Testis (tissue), 2 donors: ENCODE data around the gene MTARC2.

Experiments used
- CTCF ChIP-seq, 3 experiments: fragments of 450-650 bp in 2 of 3; fragments of 200-600 bp in 1 of 3; sonication (generic) in 1 of 3; IDR thresholded peaks; one replicate each; pipeline ENCODE4 v1.5.1; 2016 to 2019; ENCODE audit warnings: antibody characterized with exemption in 3 of 3, mild to moderate bottlenecking in 2 of 3, moderate library complexity in 1 of 3
- POLR2A ChIP-seq: fragments of 450-650 bp; IDR thresholded peaks from one replicate; pipeline ENCODE4 v1.6.1; 2017; ENCODE audit warnings: antibody characterized with exemption, mild to moderate bottlenecking, moderate library complexity

- TF ChIP-seq CTCF (IDR thresholded peaks at IDR 0.05) (no peak), POLR2A (no peak)
Measured at GRCh38 chr1:220732137-220732536, 16.0 kb upstream of the MTARC2 start.
